ENCODE results near the gene TJP1. TPM values are rescaled to one million over a fixed set of nuclear protein-coding genes. Genes with fewer than 3 reads are reported as not detected.

The TJP1 gene
- total and polyA plus RNA-seq, 2 of the 8 experiments (the other 6 are each of a cell fraction or from before 2014, with no cell fraction given), result 46.3 to 138 TPM

DNA sequence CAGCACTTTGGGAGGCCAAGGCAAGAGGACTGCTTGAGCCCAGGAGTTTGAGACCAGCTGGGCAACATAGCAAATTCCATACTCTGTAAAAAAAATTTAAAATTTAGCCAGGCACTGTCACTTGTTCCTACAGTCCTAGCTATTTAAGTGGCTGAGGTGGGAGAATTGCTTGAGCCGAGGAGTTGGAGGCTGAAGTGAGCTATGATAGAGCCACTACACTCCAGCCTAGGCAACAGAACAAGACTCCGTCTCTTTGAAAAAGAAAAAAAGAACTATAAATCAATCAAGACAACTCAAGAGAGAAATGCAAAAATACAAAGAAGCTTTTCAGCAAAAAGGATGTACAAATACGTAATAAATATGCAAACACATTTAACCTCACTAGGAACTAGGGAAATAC, 78.8 kb downstream of the TJP1 start (continued):
- TF ChIP-seq, protein P1, sequence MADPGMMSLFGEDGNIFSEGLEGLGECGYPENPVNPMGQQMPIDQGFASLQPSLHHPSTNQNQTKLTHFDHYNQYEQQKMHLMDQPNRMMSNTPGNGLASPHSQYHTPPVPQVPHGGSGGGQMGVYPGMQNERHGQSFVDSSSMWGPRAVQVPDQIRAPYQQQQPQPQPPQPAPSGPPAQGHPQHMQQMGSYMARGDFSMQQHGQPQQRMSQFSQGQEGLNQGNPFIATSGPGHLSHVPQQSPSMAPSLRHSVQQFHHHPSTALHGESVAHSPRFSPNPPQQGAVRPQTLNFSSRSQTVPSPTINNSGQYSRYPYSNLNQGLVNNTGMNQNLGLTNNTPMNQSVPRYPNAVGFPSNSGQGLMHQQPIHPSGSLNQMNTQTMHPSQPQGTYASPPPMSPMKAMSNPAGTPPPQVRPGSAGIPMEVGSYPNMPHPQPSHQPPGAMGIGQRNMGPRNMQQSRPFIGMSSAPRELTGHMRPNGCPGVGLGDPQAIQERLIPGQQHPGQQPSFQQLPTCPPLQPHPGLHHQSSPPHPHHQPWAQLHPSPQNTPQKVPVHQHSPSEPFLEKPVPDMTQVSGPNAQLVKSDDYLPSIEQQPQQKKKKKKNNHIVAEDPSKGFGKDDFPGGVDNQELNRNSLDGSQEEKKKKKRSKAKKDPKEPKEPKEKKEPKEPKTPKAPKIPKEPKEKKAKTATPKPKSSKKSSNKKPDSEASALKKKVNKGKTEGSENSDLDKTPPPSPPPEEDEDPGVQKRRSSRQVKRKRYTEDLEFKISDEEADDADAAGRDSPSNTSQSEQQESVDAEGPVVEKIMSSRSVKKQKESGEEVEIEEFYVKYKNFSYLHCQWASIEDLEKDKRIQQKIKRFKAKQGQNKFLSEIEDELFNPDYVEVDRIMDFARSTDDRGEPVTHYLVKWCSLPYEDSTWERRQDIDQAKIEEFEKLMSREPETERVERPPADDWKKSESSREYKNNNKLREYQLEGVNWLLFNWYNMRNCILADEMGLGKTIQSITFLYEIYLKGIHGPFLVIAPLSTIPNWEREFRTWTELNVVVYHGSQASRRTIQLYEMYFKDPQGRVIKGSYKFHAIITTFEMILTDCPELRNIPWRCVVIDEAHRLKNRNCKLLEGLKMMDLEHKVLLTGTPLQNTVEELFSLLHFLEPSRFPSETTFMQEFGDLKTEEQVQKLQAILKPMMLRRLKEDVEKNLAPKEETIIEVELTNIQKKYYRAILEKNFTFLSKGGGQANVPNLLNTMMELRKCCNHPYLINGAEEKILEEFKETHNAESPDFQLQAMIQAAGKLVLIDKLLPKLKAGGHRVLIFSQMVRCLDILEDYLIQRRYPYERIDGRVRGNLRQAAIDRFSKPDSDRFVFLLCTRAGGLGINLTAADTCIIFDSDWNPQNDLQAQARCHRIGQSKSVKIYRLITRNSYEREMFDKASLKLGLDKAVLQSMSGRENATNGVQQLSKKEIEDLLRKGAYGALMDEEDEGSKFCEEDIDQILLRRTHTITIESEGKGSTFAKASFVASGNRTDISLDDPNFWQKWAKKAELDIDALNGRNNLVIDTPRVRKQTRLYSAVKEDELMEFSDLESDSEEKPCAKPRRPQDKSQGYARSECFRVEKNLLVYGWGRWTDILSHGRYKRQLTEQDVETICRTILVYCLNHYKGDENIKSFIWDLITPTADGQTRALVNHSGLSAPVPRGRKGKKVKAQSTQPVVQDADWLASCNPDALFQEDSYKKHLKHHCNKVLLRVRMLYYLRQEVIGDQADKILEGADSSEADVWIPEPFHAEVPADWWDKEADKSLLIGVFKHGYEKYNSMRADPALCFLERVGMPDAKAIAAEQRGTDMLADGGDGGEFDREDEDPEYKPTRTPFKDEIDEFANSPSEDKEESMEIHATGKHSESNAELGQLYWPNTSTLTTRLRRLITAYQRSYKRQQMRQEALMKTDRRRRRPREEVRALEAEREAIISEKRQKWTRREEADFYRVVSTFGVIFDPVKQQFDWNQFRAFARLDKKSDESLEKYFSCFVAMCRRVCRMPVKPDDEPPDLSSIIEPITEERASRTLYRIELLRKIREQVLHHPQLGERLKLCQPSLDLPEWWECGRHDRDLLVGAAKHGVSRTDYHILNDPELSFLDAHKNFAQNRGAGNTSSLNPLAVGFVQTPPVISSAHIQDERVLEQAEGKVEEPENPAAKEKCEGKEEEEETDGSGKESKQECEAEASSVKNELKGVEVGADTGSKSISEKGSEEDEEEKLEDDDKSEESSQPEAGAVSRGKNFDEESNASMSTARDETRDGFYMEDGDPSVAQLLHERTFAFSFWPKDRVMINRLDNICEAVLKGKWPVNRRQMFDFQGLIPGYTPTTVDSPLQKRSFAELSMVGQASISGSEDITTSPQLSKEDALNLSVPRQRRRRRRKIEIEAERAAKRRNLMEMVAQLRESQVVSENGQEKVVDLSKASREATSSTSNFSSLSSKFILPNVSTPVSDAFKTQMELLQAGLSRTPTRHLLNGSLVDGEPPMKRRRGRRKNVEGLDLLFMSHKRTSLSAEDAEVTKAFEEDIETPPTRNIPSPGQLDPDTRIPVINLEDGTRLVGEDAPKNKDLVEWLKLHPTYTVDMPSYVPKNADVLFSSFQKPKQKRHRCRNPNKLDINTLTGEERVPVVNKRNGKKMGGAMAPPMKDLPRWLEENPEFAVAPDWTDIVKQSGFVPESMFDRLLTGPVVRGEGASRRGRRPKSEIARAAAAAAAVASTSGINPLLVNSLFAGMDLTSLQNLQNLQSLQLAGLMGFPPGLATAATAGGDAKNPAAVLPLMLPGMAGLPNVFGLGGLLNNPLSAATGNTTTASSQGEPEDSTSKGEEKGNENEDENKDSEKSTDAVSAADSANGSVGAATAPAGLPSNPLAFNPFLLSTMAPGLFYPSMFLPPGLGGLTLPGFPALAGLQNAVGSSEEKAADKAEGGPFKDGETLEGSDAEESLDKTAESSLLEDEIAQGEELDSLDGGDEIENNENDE (IDR thresholded peaks at IDR 0.05; ENCODE audit: insufficient replicate concordance, low read length), result no peak
- no peak for TF ChIP-seq TCF12 (IDR thresholded peaks at IDR 0.05; ENCODE audit: low read depth, low read length)
- TF ChIP-seq SP1 (IDR thresholded peaks at IDR 0.05; ENCODE audit: low read depth, low read length), result no peak
- TF ChIP-seq EP300 (IDR thresholded peaks at IDR 0.05; ENCODE audit: borderline replicate concordance in 1 of 2, low read depth in 2 of 2, low read length in 2 of 2), result no peak
- no peak for TF ChIP-seq SP2 (IDR thresholded peaks at IDR 0.05; ENCODE audit: low read length)
- no peak for TF ChIP-seq TAF1 (IDR thresholded peaks at IDR 0.05; ENCODE audit: low read depth, low read length)
- TF ChIP-seq RXRA (IDR thresholded peaks at IDR 0.05; ENCODE audit: insufficient read depth, low read depth, low read length), result no peak
